Measurements from ENCODE around the gene CXorf65. TPM values are rescaled to one million over a fixed set of nuclear protein-coding genes. Genes with fewer than 3 reads are reported as not detected.

The CXorf65 gene
- polyA plus RNA-seq, 1 experiment, result not detected

GRCh38 chrX:71147496-71148277, 41.1 kb upstream of the CXorf65 start:
- TF ChIP-seq, protein P1, sequence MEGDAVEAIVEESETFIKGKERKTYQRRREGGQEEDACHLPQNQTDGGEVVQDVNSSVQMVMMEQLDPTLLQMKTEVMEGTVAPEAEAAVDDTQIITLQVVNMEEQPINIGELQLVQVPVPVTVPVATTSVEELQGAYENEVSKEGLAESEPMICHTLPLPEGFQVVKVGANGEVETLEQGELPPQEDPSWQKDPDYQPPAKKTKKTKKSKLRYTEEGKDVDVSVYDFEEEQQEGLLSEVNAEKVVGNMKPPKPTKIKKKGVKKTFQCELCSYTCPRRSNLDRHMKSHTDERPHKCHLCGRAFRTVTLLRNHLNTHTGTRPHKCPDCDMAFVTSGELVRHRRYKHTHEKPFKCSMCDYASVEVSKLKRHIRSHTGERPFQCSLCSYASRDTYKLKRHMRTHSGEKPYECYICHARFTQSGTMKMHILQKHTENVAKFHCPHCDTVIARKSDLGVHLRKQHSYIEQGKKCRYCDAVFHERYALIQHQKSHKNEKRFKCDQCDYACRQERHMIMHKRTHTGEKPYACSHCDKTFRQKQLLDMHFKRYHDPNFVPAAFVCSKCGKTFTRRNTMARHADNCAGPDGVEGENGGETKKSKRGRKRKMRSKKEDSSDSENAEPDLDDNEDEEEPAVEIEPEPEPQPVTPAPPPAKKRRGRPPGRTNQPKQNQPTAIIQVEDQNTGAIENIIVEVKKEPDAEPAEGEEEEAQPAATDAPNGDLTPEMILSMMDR (IDR thresholded peaks at IDR 0.05; ENCODE audit: low read depth, low read length), result no peak
- POLR2A ChIA-PET, result no interaction called here
- Histone ChIP-seq H3K4me3 (ENCODE audit: low read depth, low read length) (no peak overlapping the region), H3K27ac (ENCODE audit: low read depth, low read length) (no peak overlapping the region), H3K9me3 (ENCODE audit: control insufficient read depth, insufficient read depth, low read length) (no peaks in the 10 kb centered on the region), H3K27me3 (ENCODE audit: control insufficient read depth, insufficient read depth, low read length) (peaks cover 2% of the 10 kb centered on the region)
- CTCF ChIA-PET, result no interaction called here
- DNase-seq (ENCODE audit: low read depth, low spot score), result no peak

GRCh38 chrX:71144651-71145050, 38.1 kb upstream of the CXorf65 start, which contains the start of gene NLGN3:
NLGN3 (plus strand) TSS chrX:71144841; CDS start chrX:71147750, 2,909 bp downstream.
- H3K9me3 ChIP-seq (ENCODE audit: control insufficient read depth, insufficient read depth, low read length), result no peaks in the 10 kb centered on the region
- TF ChIP-seq, protein P1 (IDR thresholded peaks at IDR 0.05; ENCODE audit: low read depth, low read length), result no peak
- DNase-seq (ENCODE audit: low read depth, low spot score), result no peak
- H3K27me3 ChIP-seq (ENCODE audit: control insufficient read depth, insufficient read depth, low read length), result no peaks in the 10 kb centered on the region
- peak within 1 kb of the TSS; percentile 29; the same call in 1 of the 2 replicates for H3K4me3 ChIP-seq (ENCODE audit: low read depth, low read length)
- H3K27ac ChIP-seq (ENCODE audit: low read depth, low read length), result no peak within 1 kb of the TSS
- CTCF ChIA-PET, result no interaction called here
- POLR2A ChIA-PET, result no interaction called here

- H3K4me3 ChIP-seq (ENCODE audit: low read depth, low read length), result no peak overlapping the region
- DNase-seq (ENCODE audit: low read depth, low spot score), result no peak
- H3K9me3 ChIP-seq (ENCODE audit: control insufficient read depth, insufficient read depth, low read length), result no peaks in the 10 kb centered on the region
- TF ChIP-seq, protein P1 (IDR thresholded peaks at IDR 0.05; ENCODE audit: low read depth, low read length), result no peak
- ChIA-PET CTCF (no interaction called here), POLR2A (no interaction called here)
- no peak overlapping the region for H3K27ac ChIP-seq (ENCODE audit: low read depth, low read length)
- no peaks in the 10 kb centered on the region for H3K27me3 ChIP-seq (ENCODE audit: control insufficient read depth, insufficient read depth, low read length)
Measured at GRCh38 chrX:71143508-71143907, 37.0 kb upstream of the CXorf65 start.

DNA sequence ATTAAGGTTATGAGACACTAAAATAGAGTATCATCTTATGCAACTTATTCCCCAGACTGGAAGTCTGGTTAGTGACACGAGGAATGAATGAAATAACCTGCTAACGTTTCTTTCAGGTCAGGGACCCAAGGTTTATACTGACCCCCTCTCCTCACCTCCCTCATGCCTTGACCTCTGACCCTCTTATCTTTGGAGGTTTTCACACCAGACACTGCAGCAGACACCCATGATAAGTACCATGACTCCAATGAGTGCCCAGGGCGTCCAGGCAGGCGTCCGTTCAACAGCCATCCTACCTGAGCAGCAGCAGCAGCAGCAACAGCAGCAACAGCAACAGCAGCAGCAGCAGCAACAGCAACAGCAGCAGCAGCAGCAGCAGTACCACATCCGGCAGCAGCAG, 33.9 kb upstream of the CXorf65 start:
- no peak overlapping the region for H3K27ac ChIP-seq (ENCODE audit: low read depth, low read length)
- no peaks in the 10 kb centered on the region for H3K9me3 ChIP-seq (ENCODE audit: control insufficient read depth, insufficient read depth, low read length)
- ChIA-PET POLR2A (no interaction called here), CTCF (interaction anchor here (2.4 kb wide), 1 partner anchor 11 kb away, joined by 8 read pairs; no protein-coding TSS in a partner anchor)
- DNase-seq (ENCODE audit: low read depth, low spot score), result no peak
- no peak overlapping the region for H3K4me3 ChIP-seq (ENCODE audit: low read depth, low read length)
- TF ChIP-seq, protein P1 (IDR thresholded peaks at IDR 0.05; ENCODE audit: low read depth, low read length), result no peak
- H3K27me3 ChIP-seq (ENCODE audit: control insufficient read depth, insufficient read depth, low read length), result no peaks in the 10 kb centered on the region

DNA sequence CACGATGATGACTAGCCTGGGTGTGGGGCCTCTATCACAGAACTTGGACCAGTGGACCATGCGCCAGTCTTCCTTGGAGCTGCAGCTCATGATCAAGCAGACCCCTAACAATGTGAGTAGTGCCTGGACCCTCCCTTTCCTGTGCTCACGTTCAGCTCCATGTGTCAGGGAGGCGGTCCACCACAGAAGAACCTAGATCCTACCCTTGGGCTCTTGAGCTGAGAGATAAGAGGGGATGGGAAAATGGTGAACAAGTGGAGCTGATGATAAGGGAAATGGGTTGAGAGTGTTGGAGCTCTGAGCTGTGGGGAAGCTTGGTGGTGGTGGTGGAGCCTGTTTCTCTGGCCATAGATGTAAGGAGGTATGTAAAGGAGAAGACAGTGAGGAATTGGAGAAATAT, 25.0 kb upstream of the CXorf65 start:
- no peak overlapping the region for H3K27ac ChIP-seq (ENCODE audit: low read depth, low read length)
- no peak for DNase-seq (ENCODE audit: low read depth, low spot score)
- H3K4me3 ChIP-seq (ENCODE audit: low read depth, low read length), result no peak overlapping the region
- no peaks in the 10 kb centered on the region for H3K9me3 ChIP-seq (ENCODE audit: control insufficient read depth, insufficient read depth, low read length)
- no peaks in the 10 kb centered on the region for H3K27me3 ChIP-seq (ENCODE audit: control insufficient read depth, insufficient read depth, low read length)
- CTCF ChIA-PET, result interaction anchor here (0.8 kb wide), 1 partner anchor 134 kb away, joined by 3 read pairs; no protein-coding TSS in a partner anchor
- TF ChIP-seq, protein P1 (IDR thresholded peaks at IDR 0.05; ENCODE audit: low read depth, low read length), result no peak
- POLR2A ChIA-PET, result no interaction called here

Measured in AG04450 (cell line).